Smooth muscle cell (in vitro differentiated cells): Measurements from ENCODE around the gene ANO9. TPM values are rescaled to one million over a fixed set of nuclear protein-coding genes. Genes with fewer than 3 reads are reported as not detected.

Experiments used
- DNase-seq: peaks from one replicate; lab custom pipeline; 2025; ENCODE audit not compliant: unreplicated experiment; lab: John Stamatoyannopoulos, UW
- H2AFZ ChIP-seq: fragments of 200-600 bp; sonication (generic); 2 replicates; pipeline ENCODE4 v1.6.0; 2016; ENCODE audit warnings: antibody characterized with exemption, low read depth, mild to moderate bottlenecking
- H3F3A ChIP-seq: fragments of 200-600 bp; sonication (generic); 2 replicates; pipeline ENCODE4 v1.6.0; 2017; ENCODE audit warnings: antibody characterized with exemption, low read depth
- H3K27ac ChIP-seq: fragments of 200-600 bp; sonication (generic); 2 replicates; pipeline ENCODE4 v1.5.1; 2016; ENCODE audit warnings: low read depth, mild to moderate bottlenecking
- H3K27me3 ChIP-seq: fragments of 200-600 bp; sonication (generic); 2 replicates; pipeline ENCODE4 v1.6.1; 2016; ENCODE audit warnings: low read depth, mild to moderate bottlenecking
- H3K36me3 ChIP-seq: fragments of 200-600 bp; sonication (generic); 2 replicates; pipeline ENCODE4 v1.5.1; 2016; ENCODE audit warnings: low read depth
- H3K4me1 ChIP-seq: fragments of 200-600 bp; sonication (generic); 2 replicates; pipeline ENCODE4 v1.5.1; 2016; ENCODE audit warnings: low read depth
- H3K4me2 ChIP-seq: fragments of 200-600 bp; sonication (generic); 2 replicates; pipeline ENCODE4 v1.6.0; 2016; ENCODE audit warnings: mild to moderate bottlenecking
- H3K4me3 ChIP-seq: fragments of 200-600 bp; sonication (generic); 2 replicates; pipeline ENCODE4 v1.5.1; 2016; ENCODE audit warnings: mild to moderate bottlenecking
- H3K79me2 ChIP-seq: fragments of 200-600 bp; sonication (generic); 2 replicates; pipeline ENCODE4 v1.6.0; 2016; ENCODE audit warnings: low read depth, mild to moderate bottlenecking
- H3K9ac ChIP-seq: fragments of 200-600 bp; sonication (generic); 2 replicates; pipeline ENCODE4 v1.6.0; 2016; ENCODE audit warnings: low read depth
- H3K9me3 ChIP-seq: fragments of 200-600 bp; sonication (generic); replicated peaks from 2 replicates; pipeline ENCODE4 v1.5.1; 2016; ENCODE audit warnings: low read depth
- H4K20me1 ChIP-seq: fragments of 200-600 bp; sonication (generic); 2 replicates; pipeline ENCODE4 v1.6.0; 2016; ENCODE audit warnings: low read depth
- CTCF ChIP-seq: fragments of 200-600 bp; sonication (generic); IDR thresholded peaks from 2 replicates; pipeline ENCODE4 v1.5.1; 2017; ENCODE audit warnings: borderline replicate concordance, mild to moderate bottlenecking, antibody characterized with exemption; ENCODE audit not compliant: insufficient read depth, poor library complexity, severe bottlenecking
- WGBS: methylation state at CpG from one replicate; pipeline ENCODE4 v1.1.7; 2016; ENCODE audit warnings: low lambda C conversion rate; 5-methylcytosine and 5-hydroxymethylcytosine counted together
- polyA plus RNA-seq: library from polyadenylated mRNA; unstranded; fragments of >200 nt; fragmentation: Nextera tagmentation; extraction: Ambion mirVana; gene quantifications from 2 replicates; pipeline ENCODE4 v1.2.1, GENCODE V29; 2016
- total RNA-seq: library from RNA; depleted of rRNA; stranded (reverse); fragments of >200 nt; gene quantifications from 2 replicates; pipeline ENCODE4 v1.2.3, GENCODE V29; 2014

ANO9 gene
- total and polyA plus RNA-seq, 2 experiments from 2014 or later = 0.67 to 1.5 TPM

- Histone ChIP-seq H3K9ac (no peak overlapping the region), H4K20me1 (peaks cover 2% of the 10 kb centered on the region), H3K4me2 (no peak overlapping the region), H3K4me1 (no peaks in the 10 kb centered on the region), H2AFZ (no peak overlapping the region), H3K36me3 (no peaks in the 10 kb centered on the region), H3F3A (no peaks in the 10 kb centered on the region), H3K27me3 (no peaks in the 10 kb centered on the region), H3K4me3 (no peak overlapping the region), H3K27ac (no peak overlapping the region), H3K9me3 (no peaks in the 10 kb centered on the region), H3K79me2 (no peaks in the 10 kb centered on the region)
- no peak for DNase-seq
- WGBS = 97% methylated on average over 36 of the region's 44 CpGs
- no peak for TF ChIP-seq CTCF
These were observed 64.5 kb downstream of the ANO9 start for GRCh38 chr11:377174-377865.

- Histone ChIP-seq H3K27me3 (no peaks in the 10 kb centered on the region), H3K9ac (no peak overlapping the region), H4K20me1 (peaks cover 9% of the 10 kb centered on the region), H3K27ac (no peak overlapping the region), H3F3A (no peaks in the 10 kb centered on the region), H3K9me3 (no peaks in the 10 kb centered on the region), H3K4me2 (no peak overlapping the region), H3K4me1 (no peaks in the 10 kb centered on the region), H3K4me3 (no peak overlapping the region), H3K79me2 (no peaks in the 10 kb centered on the region), H2AFZ (no peak overlapping the region), H3K36me3 (no peaks in the 10 kb centered on the region)
- no peak for TF ChIP-seq CTCF
- 99% methylated on average over 39 of the region's 70 CpGs for WGBS
- no peak for DNase-seq
These were observed 65.2 kb downstream of the ANO9 start for GRCh38 chr11:376531-377173.

GRCh38 chr11:375065-376025 is 66.5 kb downstream of the ANO9 start:
- H3K36me3 ChIP-seq = no peaks in the 10 kb centered on the region
- no peak overlapping the region for H3K9ac ChIP-seq
- H3K27ac ChIP-seq = no peak overlapping the region
- H3K4me3 ChIP-seq = no peak overlapping the region
- TF ChIP-seq CTCF = no peak
- H3F3A ChIP-seq = no peaks in the 10 kb centered on the region
- H3K4me2 ChIP-seq = no peak overlapping the region
- 97% methylated on average over 25 of the region's 41 CpGs for WGBS
- H2AFZ ChIP-seq = no peak overlapping the region
- no peak for DNase-seq
- H3K79me2 ChIP-seq = no peaks in the 10 kb centered on the region
- no peaks in the 10 kb centered on the region for H3K9me3 ChIP-seq
- H3K27me3 ChIP-seq = no peaks in the 10 kb centered on the region
- peaks cover 21% of the 10 kb centered on the region for H4K20me1 ChIP-seq
- H3K4me1 ChIP-seq = peaks cover 4% of the 10 kb centered on the region
